Occipital lobe (tissue), 2 donors: ENCODE data around the gene TRIM4. TPM values are rescaled to one million over a fixed set of nuclear protein-coding genes. Genes with fewer than 3 reads are reported as not detected.
"Not testable (repeated sequence)": the region's sequence is repeated elsewhere in the genome, so short reads cannot be mapped to it uniquely, and the experiment has no call there.

Experiments
- DNase-seq: peaks from one replicate; lab custom pipeline; 2025; lab: John Stamatoyannopoulos, UW
- total RNA-seq: library from RNA; depleted of rRNA; stranded (reverse); fragments of >200 nt; gene quantifications from one replicate; pipeline ENCODE4 v1.2.3, GENCODE V29; 2014

Gene TRIM4, protein sequence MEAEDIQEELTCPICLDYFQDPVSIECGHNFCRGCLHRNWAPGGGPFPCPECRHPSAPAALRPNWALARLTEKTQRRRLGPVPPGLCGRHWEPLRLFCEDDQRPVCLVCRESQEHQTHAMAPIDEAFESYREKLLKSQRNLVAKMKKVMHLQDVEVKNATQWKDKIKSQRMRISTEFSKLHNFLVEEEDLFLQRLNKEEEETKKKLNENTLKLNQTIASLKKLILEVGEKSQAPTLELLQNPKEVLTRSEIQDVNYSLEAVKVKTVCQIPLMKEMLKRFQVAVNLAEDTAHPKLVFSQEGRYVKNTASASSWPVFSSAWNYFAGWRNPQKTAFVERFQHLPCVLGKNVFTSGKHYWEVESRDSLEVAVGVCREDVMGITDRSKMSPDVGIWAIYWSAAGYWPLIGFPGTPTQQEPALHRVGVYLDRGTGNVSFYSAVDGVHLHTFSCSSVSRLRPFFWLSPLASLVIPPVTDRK
- total RNA-seq, result 9.0 TPM

DNA sequence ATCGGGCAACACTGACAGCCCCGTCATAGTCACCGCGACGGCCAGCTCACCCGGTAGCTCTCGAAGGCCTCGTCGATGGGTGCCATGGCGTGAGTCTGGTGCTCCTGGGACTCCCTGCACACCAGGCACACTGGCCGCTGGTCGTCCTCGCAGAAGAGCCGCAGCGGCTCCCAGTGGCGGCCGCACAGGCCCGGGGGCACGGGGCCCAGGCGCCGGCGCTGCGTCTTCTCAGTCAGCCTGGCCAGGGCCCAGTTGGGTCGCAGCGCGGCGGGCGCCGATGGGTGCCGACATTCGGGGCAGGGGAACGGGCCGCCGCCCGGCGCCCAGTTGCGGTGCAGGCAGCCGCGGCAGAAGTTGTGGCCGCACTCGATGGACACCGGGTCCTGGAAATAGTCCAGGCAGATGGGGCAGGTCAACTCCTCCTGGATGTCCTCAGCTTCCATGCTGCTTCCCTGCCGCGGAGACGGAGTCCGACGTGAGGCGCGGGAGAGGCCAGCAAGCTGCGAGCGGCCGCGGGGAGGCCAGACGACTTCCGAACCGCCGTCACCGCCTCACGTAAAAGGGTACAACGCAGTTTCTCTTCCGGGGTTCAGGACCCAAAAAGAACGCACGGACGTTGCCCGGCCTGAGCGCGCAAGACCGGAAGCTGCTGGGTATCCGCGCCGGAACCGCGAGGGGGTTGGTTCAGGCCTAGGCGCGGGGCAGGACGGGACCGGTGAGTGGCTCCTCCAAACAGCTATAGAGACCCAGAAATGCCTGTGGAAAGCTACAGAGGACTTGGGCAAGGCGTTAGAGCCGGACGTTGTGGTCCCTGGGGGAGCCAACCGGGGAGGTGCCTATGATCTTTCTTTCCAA, at the start of gene TRIM4:
TRIM4 (minus strand) TSS at position 572 of the 855 bp plus-strand sequence; CDS start at position 443, 129 bp downstream.
- DNase-seq, result peak; percentile 87

DNA sequence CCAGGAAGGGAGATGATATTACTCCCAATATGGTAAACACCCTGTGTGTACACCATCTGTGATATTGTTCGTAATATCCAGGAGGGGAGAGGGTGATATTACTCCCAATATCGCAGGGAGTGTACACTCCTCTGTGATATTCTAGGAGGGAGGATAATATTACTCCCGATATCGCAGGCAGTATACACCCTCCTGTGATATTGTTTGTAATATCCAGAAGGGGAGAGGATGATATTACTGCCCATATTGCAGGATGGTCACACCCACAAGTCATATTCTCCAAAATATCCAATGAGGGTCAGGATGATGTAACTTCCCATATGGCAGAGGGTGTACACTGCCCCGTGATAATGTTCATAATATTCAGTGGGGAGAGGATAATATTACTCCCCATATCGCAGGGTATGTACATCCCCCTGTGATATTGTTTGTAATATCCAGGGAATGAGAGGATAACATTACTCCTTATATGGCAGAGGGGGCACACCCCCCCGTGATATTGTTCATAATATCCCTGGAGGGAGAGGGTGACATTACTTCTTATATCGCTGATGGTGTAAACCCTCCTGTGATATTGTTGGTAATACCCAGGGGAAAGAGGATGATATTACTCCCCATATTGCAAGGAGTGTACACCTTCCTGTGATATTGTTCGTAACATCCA, 39.4 kb upstream of the TRIM4 start:
- no peak for DNase-seq

DNA sequence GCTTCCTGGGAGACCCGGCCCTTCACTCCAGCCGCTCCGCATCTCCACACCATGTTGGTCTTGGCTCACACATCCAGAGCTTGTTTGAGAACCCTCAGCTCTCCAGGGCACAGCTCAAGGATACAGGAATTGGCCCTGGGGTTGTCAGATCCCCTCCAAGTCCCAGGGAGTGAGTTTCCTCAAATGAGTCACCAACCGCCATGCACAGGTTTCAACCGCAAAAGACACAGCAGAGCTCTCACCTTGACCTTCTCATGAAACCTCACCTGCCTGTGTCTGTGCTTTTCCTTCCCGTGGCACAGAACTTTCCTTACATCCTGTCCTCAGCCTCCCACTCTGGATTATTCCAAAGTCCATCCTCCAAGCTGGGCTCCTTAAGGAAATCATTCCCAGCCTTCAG, 35.9 kb upstream of the TRIM4 start:
- no peak for DNase-seq

DNA sequence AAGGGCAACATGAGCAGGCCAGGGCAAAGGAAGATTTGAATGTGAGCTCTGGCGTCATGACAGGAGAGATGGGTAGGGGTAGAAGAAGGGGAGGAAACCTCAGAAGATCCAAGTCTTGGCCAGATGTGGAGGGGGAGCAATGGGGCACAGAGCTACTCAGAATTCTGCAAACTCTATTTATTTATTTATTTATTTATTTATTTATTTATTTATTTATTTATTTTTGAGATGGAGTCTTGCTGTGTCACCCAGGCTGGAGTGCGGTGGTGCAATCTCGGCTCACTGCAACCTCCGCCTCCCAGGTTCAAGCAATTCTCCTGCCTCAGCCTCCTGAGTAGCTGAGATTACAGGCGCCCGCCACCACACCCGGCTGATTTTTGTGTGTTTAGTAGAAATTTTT, 35.3 kb upstream of the TRIM4 start:
- DNase-seq, result not testable (repeated sequence)

DNA sequence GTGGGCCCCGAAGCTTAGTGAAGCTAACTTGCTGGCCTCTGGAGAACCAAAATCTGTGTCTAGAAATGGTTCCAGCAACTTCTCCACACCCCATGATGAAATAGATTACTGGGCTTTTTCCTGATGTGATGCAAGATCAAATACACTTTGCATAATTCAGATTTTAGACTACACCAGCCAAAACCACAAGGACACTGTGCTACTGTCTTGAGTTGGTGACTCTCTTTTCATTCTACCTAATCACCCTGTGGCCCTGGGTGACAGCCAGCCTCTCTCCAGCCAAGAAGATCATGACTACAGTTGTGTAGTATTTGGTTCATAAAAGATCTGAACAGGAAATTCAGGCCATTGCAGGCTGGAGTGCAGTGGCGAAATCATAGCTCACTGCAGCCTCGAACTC, 34.3 kb upstream of the TRIM4 start:
- no peak for DNase-seq

DNA sequence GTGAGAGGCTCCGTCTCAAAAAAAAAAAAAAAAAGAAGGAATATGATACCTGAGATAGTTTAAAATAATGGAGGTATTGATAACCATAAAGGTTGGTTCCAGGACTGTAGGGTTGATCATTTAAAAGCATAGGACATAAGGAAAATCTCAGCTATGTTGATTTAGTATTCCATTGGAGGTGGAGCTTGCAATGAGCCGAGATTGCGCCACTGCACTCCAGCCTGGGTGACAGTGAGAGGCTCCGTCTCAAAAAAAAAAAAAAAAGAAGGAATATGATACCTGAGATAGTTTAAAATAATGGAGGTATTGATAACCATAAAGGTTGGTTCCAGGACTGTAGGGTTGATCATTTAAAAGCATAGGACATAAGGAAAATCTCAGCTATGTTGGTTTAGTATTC, 33.3 kb upstream of the TRIM4 start:
- DNase-seq, result not testable (repeated sequence)

DNA sequence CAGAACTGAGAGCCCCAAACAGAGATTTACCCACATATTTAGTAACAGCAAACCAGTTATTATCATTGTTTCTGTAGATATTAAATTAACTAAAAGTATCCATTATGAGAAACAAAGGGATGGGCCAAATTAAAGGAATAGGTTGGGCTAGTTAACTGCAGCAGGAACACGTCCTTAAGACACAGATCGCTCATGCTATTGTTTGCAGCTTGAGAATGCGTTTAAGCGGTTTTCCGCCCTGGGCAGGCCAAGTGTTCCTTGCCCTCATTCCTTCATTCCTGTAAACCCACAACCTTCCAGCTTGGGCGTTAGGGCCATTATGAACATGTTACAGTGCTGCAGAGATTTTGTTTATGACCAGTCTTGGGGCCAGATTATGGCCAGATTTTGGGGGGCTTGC, 31.5 kb upstream of the TRIM4 start:
- not testable (repeated sequence) for DNase-seq

DNA sequence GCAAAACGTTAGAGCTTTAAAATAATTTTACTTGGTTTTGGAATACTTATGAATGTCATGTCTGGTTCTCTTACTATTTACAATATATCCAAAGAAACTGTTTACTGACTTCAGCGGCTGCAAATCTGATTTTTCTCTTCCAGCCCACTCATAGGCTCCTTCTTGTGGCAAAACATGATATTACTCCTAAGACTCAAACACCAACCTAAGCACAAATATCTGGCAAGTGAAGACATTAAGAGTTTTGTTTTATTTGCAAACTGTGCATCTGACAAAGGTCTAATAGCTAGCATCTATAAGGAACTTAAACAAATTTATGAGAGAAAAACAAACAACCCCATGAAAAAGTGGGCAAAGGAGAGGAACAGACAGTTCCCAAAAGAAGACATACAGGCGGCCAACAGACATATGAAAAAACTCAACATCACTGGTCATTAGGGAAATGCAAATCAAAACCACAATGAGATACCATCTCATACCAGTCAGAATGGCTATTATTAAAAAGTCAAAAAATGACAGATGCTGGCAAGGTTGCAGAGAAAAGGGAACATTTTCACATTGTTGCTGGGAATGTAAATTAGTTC, 30.4 kb upstream of the TRIM4 start:
- DNase-seq, result no peak

DNA sequence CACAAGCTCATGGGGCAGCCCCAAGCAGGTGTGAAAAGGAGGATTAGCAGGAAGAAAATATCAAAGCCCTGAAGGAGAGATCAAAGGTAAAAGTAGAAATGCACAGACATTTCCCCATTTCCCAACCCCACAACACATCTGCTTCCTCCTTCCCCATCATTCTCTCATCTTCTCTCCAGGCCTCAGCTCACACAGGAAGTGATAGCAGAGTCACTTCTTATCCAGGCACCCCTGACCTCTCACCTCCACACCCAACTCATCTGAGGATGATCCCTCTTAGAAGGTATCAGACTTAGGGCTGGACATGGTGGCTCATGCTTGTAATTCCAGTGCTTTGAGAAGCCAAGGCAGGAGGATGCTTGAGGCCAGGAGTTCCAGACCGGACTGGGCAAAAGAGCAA, 28.3 kb upstream of the TRIM4 start:
- DNase-seq, result no peak

DNA sequence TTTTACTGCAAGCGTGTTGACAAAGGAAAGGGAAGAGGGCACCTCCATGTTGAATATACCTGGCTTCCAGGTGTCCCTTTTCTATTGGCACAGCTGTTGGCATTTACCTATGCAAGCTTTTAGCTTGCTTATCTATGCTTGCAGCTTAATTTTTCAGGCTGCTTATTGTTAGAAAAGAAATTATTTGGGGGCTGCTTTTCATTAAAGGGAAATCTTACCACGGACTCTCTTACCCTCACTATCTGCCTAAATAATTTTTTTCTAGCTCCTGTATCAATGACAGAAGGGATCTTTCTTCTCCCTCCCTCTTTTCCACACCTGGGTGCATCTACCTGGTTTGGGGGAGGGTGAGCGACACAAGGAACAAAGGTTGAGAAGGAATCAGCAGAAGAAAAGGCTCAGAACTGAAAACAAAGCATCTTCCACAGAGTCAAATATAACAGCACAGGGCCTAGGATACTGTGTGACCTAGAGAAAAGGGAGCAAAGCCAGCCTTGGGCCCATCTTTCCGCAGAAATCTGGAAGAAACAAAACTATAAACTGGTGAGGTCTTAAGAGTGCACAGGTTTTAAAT, 25.3 kb upstream of the TRIM4 start:
- DNase-seq, result no peak

DNA sequence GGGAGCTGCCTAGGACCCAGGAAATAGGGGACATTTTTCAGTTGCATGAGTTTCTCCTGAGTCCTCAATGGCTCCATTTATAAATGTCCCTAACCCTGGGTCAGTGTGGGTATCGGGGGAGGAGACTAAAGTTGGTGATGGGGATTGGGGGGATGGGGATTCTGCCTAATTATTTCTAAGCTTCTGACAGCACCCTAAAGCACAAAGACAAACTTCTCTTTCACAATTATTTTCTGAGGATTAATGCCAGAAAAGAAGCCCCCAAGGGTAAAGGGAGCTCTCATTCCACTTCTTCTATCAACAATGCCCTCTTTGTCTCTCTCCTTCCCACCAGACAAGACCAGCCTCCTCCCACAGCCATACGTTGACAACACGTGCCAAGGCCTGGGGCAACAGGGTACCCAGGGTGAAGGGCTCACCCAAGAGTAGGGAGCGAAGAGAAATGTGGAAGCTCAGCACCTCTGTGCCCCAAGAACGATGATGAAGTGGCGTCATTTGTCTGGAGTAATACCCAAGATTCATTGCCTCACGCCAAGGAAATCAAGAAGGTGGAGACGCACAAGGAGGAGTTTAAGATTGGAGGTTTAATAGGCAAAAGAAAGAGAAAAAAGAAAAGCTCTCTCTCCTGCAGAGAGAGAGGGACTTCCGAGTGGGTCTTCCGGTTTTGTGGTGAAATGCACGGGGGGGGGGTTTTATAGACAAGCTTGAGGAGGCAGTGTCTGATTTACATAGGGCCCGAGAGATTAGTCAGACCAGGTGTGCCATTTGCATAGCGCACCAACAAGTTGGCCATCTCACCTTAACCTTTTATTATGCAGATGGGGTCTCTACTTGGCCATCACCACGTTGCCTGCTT, 24.5 kb upstream of the TRIM4 start:
- DNase-seq, result no peak

DNA sequence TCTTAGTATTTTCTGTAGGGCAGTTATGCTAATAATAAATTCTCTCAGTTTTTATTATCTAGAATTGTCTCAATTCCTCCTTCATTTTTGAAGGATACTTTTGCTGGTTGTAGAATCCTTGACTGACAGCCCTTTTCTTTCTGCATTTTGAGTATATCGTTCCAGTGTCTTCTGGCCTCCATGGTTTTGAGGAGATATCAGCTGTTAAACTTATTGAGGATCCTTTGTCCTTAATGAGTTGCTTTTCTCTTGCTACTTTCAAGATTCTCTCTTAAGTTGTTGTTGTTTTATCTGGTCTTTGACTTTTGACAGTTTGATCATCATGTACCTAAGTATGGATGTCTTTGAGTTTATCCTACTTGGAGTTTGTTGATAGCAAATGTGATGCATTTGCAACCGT, 19.0 kb upstream of the TRIM4 start:
- no peak for DNase-seq

DNA sequence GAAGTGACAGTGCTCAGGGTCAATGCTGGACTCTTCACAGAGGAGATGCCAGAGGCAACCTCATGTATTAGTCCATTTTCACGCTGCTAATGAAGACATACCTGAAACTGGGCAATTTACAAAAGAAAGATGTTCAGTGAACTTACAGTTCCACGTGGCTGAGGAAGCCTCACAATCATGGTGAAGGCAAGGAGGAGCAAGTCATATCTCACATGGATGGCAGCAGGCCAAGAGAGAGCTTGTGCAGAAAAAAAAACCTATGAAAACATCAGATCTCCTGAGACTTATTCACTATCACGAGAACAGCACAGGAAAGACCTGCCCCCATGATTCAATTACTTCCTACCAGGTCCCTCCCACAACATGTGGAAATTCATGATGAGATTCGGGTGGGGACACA, 15.7 kb upstream of the TRIM4 start:
- DNase-seq, result not testable (repeated sequence)

DNA sequence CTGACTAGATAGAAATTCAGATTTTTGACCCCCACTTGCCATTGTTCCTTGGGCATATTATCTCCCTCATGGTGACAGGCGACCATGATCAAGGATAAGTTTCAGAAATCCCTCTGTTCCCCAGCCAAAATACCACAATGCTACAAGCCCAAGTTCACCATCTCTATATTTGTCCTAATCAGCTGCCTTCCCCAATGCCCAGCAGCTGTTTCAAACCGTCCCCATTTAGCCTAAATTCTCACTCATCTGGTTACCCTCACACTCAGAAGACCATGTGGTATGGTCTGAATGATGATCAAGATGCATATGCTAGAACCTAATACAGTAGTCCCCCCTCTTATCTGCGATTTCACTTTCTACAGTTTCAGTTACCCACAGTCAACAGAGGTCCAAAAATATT, 11.0 kb upstream of the TRIM4 start:
- DNase-seq, result no peak

DNA sequence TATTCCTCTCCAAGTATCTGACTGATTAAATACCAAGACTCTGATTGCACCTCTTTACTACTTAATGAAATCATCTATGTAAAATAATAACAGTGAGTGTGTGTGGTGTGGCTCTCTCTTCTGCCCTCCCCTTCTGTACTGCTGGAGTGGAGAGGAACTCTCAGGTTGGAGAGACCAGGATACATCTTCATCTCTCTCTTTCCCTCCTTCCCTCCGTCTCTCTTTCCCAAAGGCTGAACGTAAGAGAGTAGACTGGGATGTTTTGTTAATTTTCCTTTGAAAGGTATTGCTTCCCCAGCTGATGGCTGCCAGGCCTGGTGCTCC, 10.4 kb upstream of the TRIM4 start:
- DNase-seq, result no peak

DNA sequence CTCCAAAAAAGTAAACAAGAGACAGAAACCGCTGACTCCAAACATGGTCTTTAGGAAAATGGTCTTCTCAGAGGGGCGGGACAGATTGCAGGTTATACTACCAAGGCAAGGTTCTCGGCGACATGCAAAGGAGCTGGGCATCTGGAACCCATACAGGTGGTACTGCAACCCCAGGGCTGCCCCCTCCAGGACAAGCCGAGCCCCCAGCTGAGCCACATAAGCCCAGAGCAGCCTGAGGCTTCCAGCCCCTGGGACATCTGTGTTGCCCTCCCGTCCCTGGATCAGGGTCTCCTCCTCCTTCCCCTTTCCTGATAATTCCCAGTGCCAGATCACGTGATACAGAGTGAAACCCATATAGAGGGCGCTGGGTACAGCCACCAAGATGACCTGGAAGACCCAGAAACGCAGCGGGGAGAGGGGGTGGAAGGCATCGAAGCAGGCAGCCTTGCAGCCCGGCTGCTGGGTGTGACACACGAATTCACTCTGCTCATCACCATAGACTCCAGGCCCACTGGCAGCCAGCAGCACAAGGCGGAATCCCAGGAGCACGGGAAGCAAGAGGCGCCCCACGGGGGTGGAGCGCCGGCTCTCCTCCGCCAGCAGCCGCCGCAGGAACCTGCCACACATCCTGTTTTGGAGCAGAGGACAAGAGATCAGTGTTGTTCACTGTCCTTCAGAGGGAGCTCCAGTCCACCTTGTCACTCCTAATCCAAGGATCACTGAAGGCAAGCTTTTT, 9.8 kb upstream of the TRIM4 start, which contains the start of gene GJC3:
GJC3 (minus strand) TSS at position 627 of the 736 bp plus-strand sequence; CDS start at position 627, 0 bp downstream.
- peak; percentile 12 for DNase-seq

DNA sequence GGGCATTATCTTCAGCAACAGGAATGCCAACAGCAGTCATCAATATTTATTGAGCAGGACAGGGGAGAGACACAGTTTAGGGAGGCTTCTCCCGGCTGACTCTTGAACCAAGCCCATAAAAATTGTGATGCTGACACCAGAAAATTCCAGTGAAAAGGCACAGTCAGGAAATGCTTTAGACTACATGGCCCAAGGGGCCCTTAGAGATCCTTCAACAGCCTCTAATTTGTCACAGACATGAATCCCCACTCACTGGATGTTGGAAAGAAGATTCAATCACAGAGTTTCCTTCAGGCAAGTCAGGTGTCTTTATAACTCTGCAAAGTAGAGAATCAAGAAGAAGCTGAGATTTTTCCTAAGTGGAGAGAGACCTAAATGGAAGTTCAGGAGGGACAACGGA, 8.9 kb upstream of the TRIM4 start:
- no peak for DNase-seq

DNA sequence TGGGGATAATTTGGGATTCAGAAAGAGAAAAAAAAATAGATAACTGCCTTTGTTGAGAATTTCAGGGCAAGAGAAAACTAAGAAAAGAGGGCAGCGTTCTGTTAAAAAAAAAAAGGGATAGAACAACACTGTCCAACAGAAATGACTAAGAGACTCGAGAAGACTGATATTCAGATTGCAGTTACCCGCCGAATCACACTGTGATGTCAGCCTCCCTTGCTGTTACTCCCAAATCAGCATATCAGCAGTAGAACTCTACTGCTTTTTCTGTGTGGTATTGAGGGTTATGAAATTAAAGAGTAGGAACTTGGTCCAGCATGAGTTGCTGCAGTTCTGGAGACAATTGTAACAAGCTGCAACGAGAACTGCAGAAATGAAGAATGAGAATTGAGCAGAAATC, 8.2 kb upstream of the TRIM4 start:
- DNase-seq, result no peak

DNA sequence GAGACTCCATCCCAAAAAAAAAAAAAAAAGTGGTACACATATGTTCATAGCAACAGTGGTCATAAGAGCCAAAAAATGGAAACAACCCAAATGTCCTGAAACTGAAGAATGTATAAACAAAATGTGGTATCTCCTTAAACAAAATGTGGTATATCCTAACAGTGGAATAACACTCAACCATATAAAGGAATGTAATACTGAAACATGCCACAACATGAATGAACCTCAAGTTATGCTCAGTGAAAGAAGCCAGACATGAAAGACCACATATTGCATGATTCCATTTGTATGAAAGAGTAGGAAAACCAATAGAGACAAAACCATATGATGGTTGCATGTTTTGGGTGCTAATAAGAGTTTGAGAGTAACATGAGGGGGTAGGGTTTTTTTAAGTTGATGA, 7.0 kb upstream of the TRIM4 start:
- DNase-seq, result no peak

DNA sequence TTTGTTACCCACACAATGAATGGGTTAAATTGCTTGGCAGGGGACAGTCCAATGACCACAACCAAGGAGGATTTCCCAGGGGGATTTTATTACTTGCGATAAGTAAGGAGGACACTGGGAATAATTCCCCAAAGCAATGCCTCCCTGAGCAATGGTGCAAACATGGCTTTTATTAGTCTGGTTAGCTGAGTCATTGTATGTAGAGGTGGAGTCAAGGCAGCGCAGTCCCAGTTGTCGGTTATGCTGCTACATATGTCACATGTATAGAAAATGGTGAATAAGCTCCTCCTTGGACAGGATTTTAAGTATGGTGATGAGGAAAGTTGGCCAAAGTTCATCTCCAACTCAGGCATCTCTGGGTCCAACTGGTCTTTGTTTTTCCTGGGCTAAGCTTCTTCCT, 3.9 kb upstream of the TRIM4 start:
- no peak for DNase-seq
